ENCODE measurements around the gene SERPINA1.

DNA sequence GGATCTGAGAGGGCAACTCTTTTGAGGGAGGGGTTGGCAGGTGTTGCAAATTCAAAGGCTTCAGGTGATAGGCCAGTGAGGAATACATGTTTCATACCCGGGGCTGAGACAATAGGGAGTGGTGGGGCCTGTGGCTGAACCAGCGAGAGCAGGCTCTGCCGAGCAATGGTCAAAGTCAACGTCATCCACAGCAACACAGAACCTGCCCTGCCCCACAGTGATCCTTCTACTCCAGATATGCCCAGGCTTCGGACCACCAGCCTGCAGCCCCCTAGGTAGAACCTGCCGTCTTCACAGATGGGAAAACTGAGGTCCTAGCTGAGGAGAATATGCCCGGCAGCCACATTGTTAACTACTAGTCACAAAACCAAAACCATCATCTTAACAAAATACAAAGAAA is 4.1 kb downstream of the SERPINA1 start:
- TF ChIP-seq, protein P1, sequence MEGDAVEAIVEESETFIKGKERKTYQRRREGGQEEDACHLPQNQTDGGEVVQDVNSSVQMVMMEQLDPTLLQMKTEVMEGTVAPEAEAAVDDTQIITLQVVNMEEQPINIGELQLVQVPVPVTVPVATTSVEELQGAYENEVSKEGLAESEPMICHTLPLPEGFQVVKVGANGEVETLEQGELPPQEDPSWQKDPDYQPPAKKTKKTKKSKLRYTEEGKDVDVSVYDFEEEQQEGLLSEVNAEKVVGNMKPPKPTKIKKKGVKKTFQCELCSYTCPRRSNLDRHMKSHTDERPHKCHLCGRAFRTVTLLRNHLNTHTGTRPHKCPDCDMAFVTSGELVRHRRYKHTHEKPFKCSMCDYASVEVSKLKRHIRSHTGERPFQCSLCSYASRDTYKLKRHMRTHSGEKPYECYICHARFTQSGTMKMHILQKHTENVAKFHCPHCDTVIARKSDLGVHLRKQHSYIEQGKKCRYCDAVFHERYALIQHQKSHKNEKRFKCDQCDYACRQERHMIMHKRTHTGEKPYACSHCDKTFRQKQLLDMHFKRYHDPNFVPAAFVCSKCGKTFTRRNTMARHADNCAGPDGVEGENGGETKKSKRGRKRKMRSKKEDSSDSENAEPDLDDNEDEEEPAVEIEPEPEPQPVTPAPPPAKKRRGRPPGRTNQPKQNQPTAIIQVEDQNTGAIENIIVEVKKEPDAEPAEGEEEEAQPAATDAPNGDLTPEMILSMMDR (IDR thresholded peaks at IDR 0.05): no peak
- TF ChIP-seq POLR2AphosphoS5 (IDR thresholded peaks at IDR 0.05; ENCODE audit: low read depth, low read length) (no peak), TCF7L2 (IDR thresholded peaks at IDR 0.05; ENCODE audit: low read depth, low read length) (no peak), SIN3A (IDR thresholded peaks at IDR 0.05; ENCODE audit: borderline replicate concordance, insufficient read depth, low read depth, low read length) (no peak)
- TF ChIP-seq, protein P2, sequence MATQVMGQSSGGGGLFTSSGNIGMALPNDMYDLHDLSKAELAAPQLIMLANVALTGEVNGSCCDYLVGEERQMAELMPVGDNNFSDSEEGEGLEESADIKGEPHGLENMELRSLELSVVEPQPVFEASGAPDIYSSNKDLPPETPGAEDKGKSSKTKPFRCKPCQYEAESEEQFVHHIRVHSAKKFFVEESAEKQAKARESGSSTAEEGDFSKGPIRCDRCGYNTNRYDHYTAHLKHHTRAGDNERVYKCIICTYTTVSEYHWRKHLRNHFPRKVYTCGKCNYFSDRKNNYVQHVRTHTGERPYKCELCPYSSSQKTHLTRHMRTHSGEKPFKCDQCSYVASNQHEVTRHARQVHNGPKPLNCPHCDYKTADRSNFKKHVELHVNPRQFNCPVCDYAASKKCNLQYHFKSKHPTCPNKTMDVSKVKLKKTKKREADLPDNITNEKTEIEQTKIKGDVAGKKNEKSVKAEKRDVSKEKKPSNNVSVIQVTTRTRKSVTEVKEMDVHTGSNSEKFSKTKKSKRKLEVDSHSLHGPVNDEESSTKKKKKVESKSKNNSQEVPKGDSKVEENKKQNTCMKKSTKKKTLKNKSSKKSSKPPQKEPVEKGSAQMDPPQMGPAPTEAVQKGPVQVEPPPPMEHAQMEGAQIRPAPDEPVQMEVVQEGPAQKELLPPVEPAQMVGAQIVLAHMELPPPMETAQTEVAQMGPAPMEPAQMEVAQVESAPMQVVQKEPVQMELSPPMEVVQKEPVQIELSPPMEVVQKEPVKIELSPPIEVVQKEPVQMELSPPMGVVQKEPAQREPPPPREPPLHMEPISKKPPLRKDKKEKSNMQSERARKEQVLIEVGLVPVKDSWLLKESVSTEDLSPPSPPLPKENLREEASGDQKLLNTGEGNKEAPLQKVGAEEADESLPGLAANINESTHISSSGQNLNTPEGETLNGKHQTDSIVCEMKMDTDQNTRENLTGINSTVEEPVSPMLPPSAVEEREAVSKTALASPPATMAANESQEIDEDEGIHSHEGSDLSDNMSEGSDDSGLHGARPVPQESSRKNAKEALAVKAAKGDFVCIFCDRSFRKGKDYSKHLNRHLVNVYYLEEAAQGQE (IDR thresholded peaks at IDR 0.05; ENCODE audit: insufficient read depth in 1 of 2, low read depth in 2 of 2, low read length in 1 of 2): no peak

All from Panc1 (cell line).